Esophagus squamous epithelium (tissue), 4 donors: ENCODE results near the gene CROCC2.

ENCODE experiments used
- CTCF ChIP-seq, 6 experiments: fragments of 450-650 bp in 4 of 6; fragments of 200-600 bp in 2 of 6; sonication (generic) in 2 of 6; IDR thresholded peaks; one replicate each; pipeline ENCODE4 v1.5.1; 2016 to 2019; ENCODE audit warnings: antibody characterized with exemption in 6 of 6, mild to moderate bottlenecking in 4 of 6, moderate library complexity in 4 of 6
- POLR2A ChIP-seq, 4 donors: fragments of 450-650 bp; IDR thresholded peaks; one replicate each; pipeline ENCODE4 v1.6.1; 2017; ENCODE audit warnings: antibody characterized with exemption in 4 of 4, mild to moderate bottlenecking in 4 of 4, moderate library complexity in 3 of 4

GRCh38 chr2:240947176-240947575, 41.0 kb downstream of the CROCC2 start:
- no peak for TF ChIP-seq CTCF (IDR thresholded peaks at IDR 0.05)
- TF ChIP-seq POLR2A (IDR thresholded peaks at IDR 0.05) = no peak
